WI38 (cell line): ENCODE results near the gene SERPINA10.

Experiments used
- H3K4me3 ChIP-seq: 2 replicates; pipeline ENCODE4 v1.5.1; 2011; ENCODE audit warnings: low read depth, mild to moderate bottlenecking, control low read depth, low read length
- TF ChIP-seq, protein P1 (sequence below): IDR thresholded peaks from 2 replicates; pipeline ENCODE4 v1.5.1; 2012; ENCODE audit warnings: low read depth, mild to moderate bottlenecking, control low read depth, low read length

The SERPINA10 gene

DNA sequence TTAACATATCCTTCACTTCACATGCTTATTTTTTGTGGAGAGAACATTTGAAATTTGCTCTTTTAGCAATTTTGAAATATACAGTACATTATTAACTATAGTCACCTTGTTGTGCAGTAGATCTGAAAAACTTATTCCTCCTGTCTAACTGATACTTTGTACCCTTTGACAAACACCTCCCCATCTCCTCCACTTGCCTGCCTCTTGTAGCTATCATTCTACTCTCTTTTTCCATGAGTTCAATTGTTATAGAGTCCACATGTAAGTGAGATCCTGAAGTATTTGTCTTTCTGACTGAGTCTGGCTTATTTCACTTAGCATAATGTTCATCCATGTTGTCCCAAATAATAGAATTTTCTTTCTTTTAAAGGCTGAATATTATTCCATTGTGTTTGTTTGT is 39.5 kb upstream of the SERPINA10 start:
- no peak overlapping the region for H3K4me3 ChIP-seq

DNA sequence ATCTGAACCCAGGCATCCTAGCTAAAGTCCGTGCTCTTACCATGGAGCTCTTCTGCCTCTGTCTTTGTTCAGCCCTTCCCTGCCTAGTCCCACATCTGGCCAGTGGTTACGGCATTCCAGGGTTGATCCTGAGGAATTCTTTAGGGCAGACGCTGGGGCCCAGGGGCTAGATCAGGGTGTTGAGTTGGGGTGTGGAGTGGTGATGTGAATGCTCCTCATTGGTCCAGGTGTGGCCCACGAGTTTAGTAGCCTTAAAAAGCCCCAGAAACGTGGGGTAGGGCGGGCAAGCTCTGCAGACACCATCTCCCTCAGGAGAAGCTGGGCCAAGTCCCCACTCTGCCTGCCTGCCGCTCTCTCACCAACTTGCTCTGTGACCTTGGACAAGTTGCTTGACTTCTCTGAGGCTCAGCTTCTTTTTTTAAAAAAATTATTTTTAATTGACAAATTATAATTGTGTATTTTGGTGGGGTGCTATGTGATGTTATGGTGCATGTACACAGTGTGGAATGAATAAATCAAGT is 39.1 kb upstream of the SERPINA10 start:
- TF ChIP-seq, protein P1, sequence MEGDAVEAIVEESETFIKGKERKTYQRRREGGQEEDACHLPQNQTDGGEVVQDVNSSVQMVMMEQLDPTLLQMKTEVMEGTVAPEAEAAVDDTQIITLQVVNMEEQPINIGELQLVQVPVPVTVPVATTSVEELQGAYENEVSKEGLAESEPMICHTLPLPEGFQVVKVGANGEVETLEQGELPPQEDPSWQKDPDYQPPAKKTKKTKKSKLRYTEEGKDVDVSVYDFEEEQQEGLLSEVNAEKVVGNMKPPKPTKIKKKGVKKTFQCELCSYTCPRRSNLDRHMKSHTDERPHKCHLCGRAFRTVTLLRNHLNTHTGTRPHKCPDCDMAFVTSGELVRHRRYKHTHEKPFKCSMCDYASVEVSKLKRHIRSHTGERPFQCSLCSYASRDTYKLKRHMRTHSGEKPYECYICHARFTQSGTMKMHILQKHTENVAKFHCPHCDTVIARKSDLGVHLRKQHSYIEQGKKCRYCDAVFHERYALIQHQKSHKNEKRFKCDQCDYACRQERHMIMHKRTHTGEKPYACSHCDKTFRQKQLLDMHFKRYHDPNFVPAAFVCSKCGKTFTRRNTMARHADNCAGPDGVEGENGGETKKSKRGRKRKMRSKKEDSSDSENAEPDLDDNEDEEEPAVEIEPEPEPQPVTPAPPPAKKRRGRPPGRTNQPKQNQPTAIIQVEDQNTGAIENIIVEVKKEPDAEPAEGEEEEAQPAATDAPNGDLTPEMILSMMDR = no peak

More for the DNA sequence above, 39.5 kb upstream of the SERPINA10 start:
- TF ChIP-seq, protein P1 = no peak

DNA sequence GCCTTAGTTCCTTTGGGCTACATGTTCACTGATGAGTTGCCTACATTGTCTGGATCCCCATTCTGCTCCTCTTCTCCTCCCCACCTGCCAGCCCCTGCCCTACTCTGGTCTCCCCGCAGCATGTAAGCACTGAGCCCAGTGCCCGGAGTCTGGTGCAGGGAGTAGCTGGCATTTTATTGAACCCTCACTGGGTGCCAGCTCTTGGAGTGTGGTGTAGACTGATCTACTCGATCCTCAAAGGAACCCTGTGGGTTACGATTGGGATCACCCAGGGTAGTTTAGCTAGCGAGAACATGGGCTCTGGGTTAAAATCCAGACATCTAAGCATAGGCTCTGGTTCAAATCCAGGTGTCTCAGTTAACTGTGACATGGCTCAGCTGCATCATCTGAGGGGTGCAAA is 38.4 kb upstream of the SERPINA10 start:
- TF ChIP-seq, protein P1 = no peak
- no peak overlapping the region for H3K4me3 ChIP-seq

More for the DNA sequence above, 39.1 kb upstream of the SERPINA10 start:
- H3K4me3 ChIP-seq = no peak overlapping the region

- TF ChIP-seq, protein P1 = no peak
- no peak overlapping the region for H3K4me3 ChIP-seq
Observed at GRCh38 chr14:94330857-94331256, 37.8 kb upstream of the SERPINA10 start.

- TF ChIP-seq, protein P1 = no peak
- H3K4me3 ChIP-seq = no peak overlapping the region
Observed at GRCh38 chr14:94330432-94330831, 37.4 kb upstream of the SERPINA10 start.

DNA sequence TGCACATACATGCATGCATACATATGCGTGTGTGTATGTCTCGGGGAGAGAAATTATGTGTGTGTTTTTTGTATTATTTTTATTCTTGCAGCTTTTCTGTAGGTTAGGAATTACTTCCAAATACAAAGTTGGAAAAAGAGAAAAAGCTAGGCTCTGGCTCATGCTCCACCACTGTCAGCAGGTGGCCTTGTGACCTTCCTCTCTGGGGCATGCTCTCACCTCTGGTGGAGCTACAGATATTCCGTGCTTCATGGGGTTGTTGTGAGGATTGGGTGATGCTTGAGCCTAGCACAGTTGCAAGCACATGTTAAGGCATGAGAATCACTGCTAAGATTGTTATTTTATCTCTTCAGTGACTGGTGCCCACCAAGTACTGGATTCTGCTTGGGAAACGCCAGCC is 36.8 kb upstream of the SERPINA10 start:
- TF ChIP-seq, protein P1 = no peak

GRCh38 chr14:94328196-94328595 is 35.1 kb upstream of the SERPINA10 start:
- TF ChIP-seq, protein P1 = no peak

More for the DNA sequence above, 36.8 kb upstream of the SERPINA10 start:
- no peak overlapping the region for H3K4me3 ChIP-seq

More at GRCh38 chr14:94328196-94328595, 35.1 kb upstream of the SERPINA10 start:
- no peak overlapping the region for H3K4me3 ChIP-seq
